SK-N-SH treated with all-trans-retinoic acid at 6 μM for 48 hours (cell line): ENCODE measurements around the gene EPS8L2.

Experiments
- ATAC-seq: fragments of 200-7000 bp; cut with Tn5 transposase; 3 replicates; pipeline ENCODE4 v1.9.1; 2020; ENCODE audit warnings: mild to moderate bottlenecking, moderate library complexity
- ARNTL ChIP-seq: fragments of 450-650 bp; formaldehyde crosslinking; IDR thresholded peaks from 2 replicates; pipeline ENCODE4 v1.5.0; 2020; ENCODE audit warnings: low read depth, mild to moderate bottlenecking, moderate library complexity, borderline replicate concordance
- BACH2 ChIP-seq: fragments of 250-450 bp; sonication (Bioruptor Pico); IDR thresholded peaks from 2 replicates; pipeline ENCODE4 v1.9.0; 2021; ENCODE audit warnings: mild to moderate bottlenecking, borderline replicate concordance
- CREB5 ChIP-seq: fragments of 250-450 bp; sonication (Bioruptor Pico); IDR thresholded peaks from 2 replicates; pipeline ENCODE4 v1.5.1; 2020; ENCODE audit warnings: low read depth, mild to moderate bottlenecking, moderate library complexity
- CSDC2 ChIP-seq: fragments of 250-450 bp; sonication (Bioruptor Pico); IDR thresholded peaks from 2 replicates; pipeline ENCODE4 v1.5.0; 2020; ENCODE audit warnings: mild to moderate bottlenecking, moderate library complexity
- ESRRG ChIP-seq: fragments of 250-450 bp; sonication (Bioruptor Pico); IDR thresholded peaks from 2 replicates; pipeline ENCODE4 v1.6.1; 2021; ENCODE audit warnings: mild to moderate bottlenecking
- GLIS3 ChIP-seq: fragments of 250-450 bp; sonication (Bioruptor Pico); IDR thresholded peaks from 2 replicates; pipeline ENCODE4 v1.5.0; 2020; ENCODE audit warnings: mild to moderate bottlenecking, moderate library complexity
- OSR1 ChIP-seq: fragments of 250-450 bp; sonication (Bioruptor Pico); IDR thresholded peaks from 2 replicates; pipeline ENCODE4 v1.8.0; 2022; ENCODE audit warnings: moderate library complexity, mild to moderate bottlenecking, inconsistent platforms
- PATZ1 ChIP-seq: fragments of 250-450 bp; sonication (Bioruptor Pico); IDR thresholded peaks from 2 replicates; pipeline ENCODE4 v1.8.0; 2020; ENCODE audit warnings: mild to moderate bottlenecking, moderate library complexity, borderline replicate concordance
- PPARA ChIP-seq: fragments of 250-450 bp; sonication (Bioruptor Pico); IDR thresholded peaks from 2 replicates; pipeline ENCODE4 v1.5.0; 2020; ENCODE audit warnings: mild to moderate bottlenecking, borderline replicate concordance
- RARB ChIP-seq: fragments of 250-450 bp; sonication (Bioruptor Pico); IDR thresholded peaks from 2 replicates; pipeline ENCODE4 v1.8.0; 2021; ENCODE audit warnings: mild to moderate bottlenecking, moderate library complexity
- SNAI2 ChIP-seq: fragments of 250-450 bp; sonication (Bioruptor Pico); IDR thresholded peaks from 2 replicates; pipeline ENCODE4 v1.5.0; 2020; ENCODE audit warnings: mild to moderate bottlenecking, moderate library complexity
- TOX ChIP-seq: fragments of 250-450 bp; sonication (Bioruptor Pico); IDR thresholded peaks from 2 replicates; pipeline ENCODE4 v1.8.0; 2021; ENCODE audit warnings: mild to moderate bottlenecking, moderate library complexity, borderline replicate concordance
- ZC3H10 ChIP-seq: fragments of 250-450 bp; sonication (Bioruptor Pico); IDR thresholded peaks from 2 replicates; pipeline ENCODE4 v1.5.1; 2021; ENCODE audit warnings: mild to moderate bottlenecking, moderate library complexity
- ZFP3 ChIP-seq: fragments of 250-450 bp; sonication (Bioruptor Pico); IDR thresholded peaks from 2 replicates; pipeline ENCODE4 v1.5.0; 2020; ENCODE audit warnings: mild to moderate bottlenecking, moderate library complexity
- ZNF565 ChIP-seq: fragments of 450-650 bp; formaldehyde crosslinking; conservative IDR thresholded peaks from 2 replicates; pipeline ENCODE4 v1.5.0; 2020; ENCODE audit warnings: low read depth, mild to moderate bottlenecking, moderate library complexity
- ZNF70 ChIP-seq: fragments of 450-650 bp; formaldehyde crosslinking; IDR thresholded peaks from 2 replicates; pipeline ENCODE4 v1.5.0; 2020; ENCODE audit warnings: mild to moderate bottlenecking, moderate library complexity
- ZNF8 ChIP-seq: fragments of 450-650 bp; formaldehyde crosslinking; IDR thresholded peaks from 2 replicates; pipeline ENCODE4 v1.5.0; 2020; ENCODE audit warnings: mild to moderate bottlenecking, moderate library complexity
- TF ChIP-seq, protein P1 (sequence below): fragments of 250-450 bp; sonication (Bioruptor Pico); IDR thresholded peaks from 2 replicates; pipeline ENCODE4 v1.5.1; 2021; ENCODE audit warnings: mild to moderate bottlenecking, moderate library complexity
- TF ChIP-seq, protein P2 (sequence below): fragments of 250-450 bp; sonication (Bioruptor Pico); IDR thresholded peaks from 2 replicates; pipeline ENCODE4 v1.5.0; 2020; ENCODE audit warnings: mild to moderate bottlenecking, moderate library complexity

The EPS8L2 gene

DNA sequence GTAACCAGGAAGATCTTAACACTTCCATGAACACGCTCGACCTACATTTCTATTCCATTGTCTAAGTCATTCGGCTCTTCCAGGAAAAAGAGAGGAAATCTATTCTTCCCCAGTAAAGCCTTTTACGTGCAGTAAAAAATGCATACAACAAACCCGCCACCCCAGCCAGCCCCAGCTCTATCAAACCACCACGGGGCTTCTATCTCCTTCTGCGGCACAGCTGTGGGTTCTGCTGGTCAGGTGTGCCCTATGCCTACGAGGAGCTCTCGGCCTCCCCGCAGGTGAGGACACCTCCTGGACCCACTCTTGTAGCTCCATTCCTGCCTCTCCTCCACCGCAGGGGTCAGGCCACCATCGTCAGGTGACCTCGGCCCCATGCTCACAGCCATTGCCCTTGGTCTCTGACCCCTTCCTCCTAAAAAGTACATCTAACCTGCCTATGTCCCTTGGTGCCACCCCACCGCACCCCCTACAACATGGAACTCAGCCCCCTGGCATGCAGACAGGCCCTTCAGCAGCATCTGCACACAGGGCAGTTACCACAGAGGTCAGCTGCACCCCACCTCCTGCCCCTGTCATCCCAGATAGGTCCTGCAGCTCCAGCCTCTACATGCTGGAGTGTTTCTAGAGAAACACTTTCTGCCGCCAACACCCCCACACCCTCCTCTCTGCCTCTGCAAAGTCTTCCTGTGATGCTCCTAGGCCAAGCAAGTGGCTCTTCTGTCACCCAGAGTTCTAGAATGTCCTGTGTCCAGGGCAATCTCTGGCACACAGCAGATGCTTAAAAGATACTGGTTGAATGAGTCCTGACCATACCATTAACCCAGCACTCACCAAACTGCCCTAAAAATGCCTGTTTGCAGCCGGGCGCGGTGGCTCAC is 14.1 kb upstream of the EPS8L2 start:
- TF ChIP-seq RARB (CRISPR knock-in tag) (no peak), GLIS3 (no peak), CSDC2 (no peak), ESRRG (CRISPR knock-in tag) (no peak), OSR1 (CRISPR knock-in tag) (no peak), ZNF70 (CRISPR knock-in tag) (no peak), TOX (CRISPR knock-in tag) (no peak), ZNF8 (CRISPR knock-in tag) (no peak), ZC3H10 (CRISPR knock-in tag) (no peak), PPARA (CRISPR knock-in tag) (no peak), BACH2 (CRISPR knock-in tag) (no peak), ARNTL (CRISPR knock-in tag) (no peak), SNAI2 (CRISPR knock-in tag) (no peak), ZFP3 (CRISPR knock-in tag) (no peak), PATZ1 (CRISPR knock-in tag) (no peak)
- TF ChIP-seq, protein P1, sequence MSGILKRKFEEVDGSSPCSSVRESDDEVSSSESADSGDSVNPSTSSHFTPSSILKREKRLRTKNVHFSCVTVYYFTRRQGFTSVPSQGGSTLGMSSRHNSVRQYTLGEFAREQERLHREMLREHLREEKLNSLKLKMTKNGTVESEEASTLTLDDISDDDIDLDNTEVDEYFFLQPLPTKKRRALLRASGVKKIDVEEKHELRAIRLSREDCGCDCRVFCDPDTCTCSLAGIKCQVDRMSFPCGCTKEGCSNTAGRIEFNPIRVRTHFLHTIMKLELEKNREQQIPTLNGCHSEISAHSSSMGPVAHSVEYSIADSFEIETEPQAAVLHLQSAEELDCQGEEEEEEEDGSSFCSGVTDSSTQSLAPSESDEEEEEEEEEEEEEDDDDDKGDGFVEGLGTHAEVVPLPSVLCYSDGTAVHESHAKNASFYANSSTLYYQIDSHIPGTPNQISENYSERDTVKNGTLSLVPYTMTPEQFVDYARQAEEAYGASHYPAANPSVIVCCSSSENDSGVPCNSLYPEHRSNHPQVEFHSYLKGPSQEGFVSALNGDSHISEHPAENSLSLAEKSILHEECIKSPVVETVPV = no peak
- TF ChIP-seq, protein P2, sequence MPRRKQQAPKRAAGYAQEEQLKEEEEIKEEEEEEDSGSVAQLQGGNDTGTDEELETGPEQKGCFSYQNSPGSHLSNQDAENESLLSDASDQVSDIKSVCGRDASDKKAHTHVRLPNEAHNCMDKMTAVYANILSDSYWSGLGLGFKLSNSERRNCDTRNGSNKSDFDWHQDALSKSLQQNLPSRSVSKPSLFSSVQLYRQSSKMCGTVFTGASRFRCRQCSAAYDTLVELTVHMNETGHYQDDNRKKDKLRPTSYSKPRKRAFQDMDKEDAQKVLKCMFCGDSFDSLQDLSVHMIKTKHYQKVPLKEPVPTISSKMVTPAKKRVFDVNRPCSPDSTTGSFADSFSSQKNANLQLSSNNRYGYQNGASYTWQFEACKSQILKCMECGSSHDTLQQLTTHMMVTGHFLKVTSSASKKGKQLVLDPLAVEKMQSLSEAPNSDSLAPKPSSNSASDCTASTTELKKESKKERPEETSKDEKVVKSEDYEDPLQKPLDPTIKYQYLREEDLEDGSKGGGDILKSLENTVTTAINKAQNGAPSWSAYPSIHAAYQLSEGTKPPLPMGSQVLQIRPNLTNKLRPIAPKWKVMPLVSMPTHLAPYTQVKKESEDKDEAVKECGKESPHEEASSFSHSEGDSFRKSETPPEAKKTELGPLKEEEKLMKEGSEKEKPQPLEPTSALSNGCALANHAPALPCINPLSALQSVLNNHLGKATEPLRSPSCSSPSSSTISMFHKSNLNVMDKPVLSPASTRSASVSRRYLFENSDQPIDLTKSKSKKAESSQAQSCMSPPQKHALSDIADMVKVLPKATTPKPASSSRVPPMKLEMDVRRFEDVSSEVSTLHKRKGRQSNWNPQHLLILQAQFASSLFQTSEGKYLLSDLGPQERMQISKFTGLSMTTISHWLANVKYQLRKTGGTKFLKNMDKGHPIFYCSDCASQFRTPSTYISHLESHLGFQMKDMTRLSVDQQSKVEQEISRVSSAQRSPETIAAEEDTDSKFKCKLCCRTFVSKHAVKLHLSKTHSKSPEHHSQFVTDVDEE (CRISPR knock-in tag) = no peak
- ATAC-seq = no peak

DNA sequence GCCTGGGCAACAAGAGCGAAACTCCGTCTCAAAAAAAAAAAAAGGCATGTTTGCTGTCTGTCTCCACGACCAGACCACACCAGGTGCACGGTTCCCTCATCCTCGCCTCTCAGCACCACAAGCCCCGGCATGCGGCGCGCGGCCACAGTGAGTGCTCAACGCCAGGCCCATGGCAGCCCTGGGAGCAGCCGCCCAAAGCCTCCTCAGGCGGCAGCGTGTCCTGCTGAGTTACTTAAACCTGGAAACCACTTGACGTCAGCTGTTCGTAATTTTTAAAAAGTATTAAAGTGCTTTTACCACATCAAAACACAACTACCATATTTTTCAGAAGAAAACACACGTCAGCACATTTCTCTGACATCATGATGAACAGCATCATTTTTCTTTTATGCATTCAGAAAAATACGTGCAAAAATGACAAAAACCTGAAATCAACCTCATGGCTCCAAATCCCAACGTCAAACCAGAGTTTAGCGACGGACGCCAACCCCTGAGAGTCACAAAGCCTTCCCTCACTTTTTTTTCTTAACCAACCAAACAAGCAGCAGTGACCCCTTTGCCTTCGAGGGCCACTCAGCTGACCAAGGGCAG is 13.1 kb upstream of the EPS8L2 start:
- TF ChIP-seq TOX (CRISPR knock-in tag) (no peak), ZNF565 (no peak)
- ATAC-seq = no peak

- TF ChIP-seq GLIS3 (no peak), ZNF8 (CRISPR knock-in tag) (no peak)
- no peak for ATAC-seq
Measured at GRCh38 chr11:693415-693831, 12.6 kb upstream of the EPS8L2 start.

GRCh38 chr11:693887-694562 is 12.0 kb upstream of the EPS8L2 start:
- ATAC-seq = no peak
- no peak for TF ChIP-seq CREB5
- no peak for TF ChIP-seq CSDC2
- TF ChIP-seq OSR1 (CRISPR knock-in tag) = no peak
- TF ChIP-seq, protein P1 = no peak
